ENCODE results near the gene COL12A1. TPM values are rescaled to one million over a fixed set of nuclear protein-coding genes. Genes with fewer than 3 reads are reported as not detected.

COL12A1 gene
- total and polyA plus RNA-seq, 2 of the 13 experiments (the other 11 are each of a cell fraction or from before 2014, with no cell fraction given): 0.02 TPM; not detected in 1

- TF ChIP-seq ZFP37 (CRISPR knock-in tag; IDR thresholded peaks at IDR 0.05; ENCODE audit: borderline replicate concordance) (no peak; the same call in 1 of the 2 replicates), RNF219 (CRISPR knock-in tag; IDR thresholded peaks at IDR 0.05) (peak; percentile 44; the same call in 1 of the 2 replicates), MIER3 (CRISPR knock-in tag; IDR thresholded peaks at IDR 0.05; ENCODE audit: borderline replicate concordance) (peak; percentile 94), ZNF773 (CRISPR knock-in tag; IDR thresholded peaks at IDR 0.05; ENCODE audit: borderline replicate concordance) (no peak), ZNF138 (CRISPR knock-in tag; IDR thresholded peaks at IDR 0.05; ENCODE audit: low read depth) (no peak), TARDBP (CRISPR knock-in tag; IDR thresholded peaks at IDR 0.05) (peak; percentile 85; the same call in 1 of the 2 replicates), NFIC (IDR thresholded peaks at IDR 0.05; ENCODE audit: low read length) (peak; percentile 53; the same call in 1 of the 2 replicates), ZNF772 (CRISPR knock-in tag; IDR thresholded peaks at IDR 0.05) (peak; percentile 72; the same call in 1 of the 2 replicates), MTA3 (CRISPR knock-in tag; IDR thresholded peaks at IDR 0.05) (no peak), ZNF567 (CRISPR knock-in tag; IDR thresholded peaks at IDR 0.05; ENCODE audit: borderline replicate concordance) (no peak), JUND (CRISPR knock-in tag; IDR thresholded peaks at IDR 0.05) (no peak), CBX1 (IDR thresholded peaks at IDR 0.05; ENCODE audit: low read depth) (peak; percentile 85), ZNF513 (CRISPR knock-in tag; conservative IDR thresholded peaks at IDR 0.05) (no peak), ZMAT3 (CRISPR knock-in tag; conservative IDR thresholded peaks at IDR 0.05) (no peak), LBX2 (CRISPR knock-in tag; IDR thresholded peaks at IDR 0.05; ENCODE audit: borderline replicate concordance) (no peak), FOSL1 (CRISPR knock-in tag; IDR thresholded peaks at IDR 0.05; ENCODE audit: borderline replicate concordance) (no peak), MAF1 (CRISPR knock-in tag; IDR thresholded peaks at IDR 0.05; ENCODE audit: borderline replicate concordance) (0 out of 2 replicates have a peak, but pooled peaks have one; percentile 52), ZNF572 (CRISPR knock-in tag; IDR thresholded peaks at IDR 0.05) (no peak; the same call in 1 of the 2 replicates), ZBTB46 (CRISPR knock-in tag; IDR thresholded peaks at IDR 0.05; ENCODE audit: borderline replicate concordance) (no peak), TEF (CRISPR knock-in tag; IDR thresholded peaks at IDR 0.05) (no peak; the same call in 1 of the 2 replicates), NCOA2 (CRISPR knock-in tag; IDR thresholded peaks at IDR 0.05) (peak; percentile 53), GLI4 (CRISPR knock-in tag; IDR thresholded peaks at IDR 0.05; ENCODE audit: borderline replicate concordance) (no peak), CCAR2 (optimal IDR thresholded peaks at IDR 0.05; ENCODE audit: low read depth, low read length) (peak; percentile 62)
Measured at GRCh38 chr6:75243333-75244062, 37.6 kb upstream of the COL12A1 start, which contains the start of gene COX7A2 (continued).
